Upper lobe of left lung (tissue), 4 donors: ENCODE measurements around the gene EPHB2.

Experiments
- EP300 ChIP-seq, 4 donors: sonication (generic); formaldehyde crosslinking; IDR thresholded peaks; one replicate each; pipeline ENCODE4 v1.5.1; 2017; ENCODE audit warnings: antibody characterized with exemption in 4 of 4, control low read depth in 2 of 4
- POLR2A ChIP-seq, 4 donors: fragments of 450-650 bp; IDR thresholded peaks; one replicate each; pipeline ENCODE4 v1.5.1; 2016 to 2017; ENCODE audit warnings: antibody characterized with exemption in 4 of 4, mild to moderate bottlenecking in 2 of 4
- TF ChIP-seq, protein P1 (sequence below), 6 experiments: fragments of 450-650 bp in 4 of 6; fragments of 200-600 bp in 2 of 6; sonication (generic) in 2 of 6; IDR thresholded peaks; one replicate each; pipeline ENCODE4 v1.5.1; 2016 to 2019; ENCODE audit warnings: antibody characterized with exemption in 6 of 6

DNA sequence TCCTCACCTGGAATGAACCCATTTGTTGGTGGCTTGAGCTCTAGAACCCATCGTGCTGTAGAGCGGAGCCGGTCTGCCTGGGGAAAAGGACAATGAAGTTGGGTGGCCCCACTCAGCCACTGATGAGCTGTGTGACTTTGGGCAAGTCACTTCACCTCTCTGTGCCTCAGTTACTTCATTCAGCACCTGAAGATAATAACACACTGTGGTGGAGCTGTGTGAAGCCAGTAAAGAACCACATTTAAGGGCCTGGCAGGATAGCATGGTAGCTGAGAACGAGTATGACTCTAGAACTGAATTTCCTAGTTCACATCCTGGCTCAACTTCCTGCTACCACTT, 37.1 kb downstream of the EPHB2 start:
- TF ChIP-seq, protein P1, sequence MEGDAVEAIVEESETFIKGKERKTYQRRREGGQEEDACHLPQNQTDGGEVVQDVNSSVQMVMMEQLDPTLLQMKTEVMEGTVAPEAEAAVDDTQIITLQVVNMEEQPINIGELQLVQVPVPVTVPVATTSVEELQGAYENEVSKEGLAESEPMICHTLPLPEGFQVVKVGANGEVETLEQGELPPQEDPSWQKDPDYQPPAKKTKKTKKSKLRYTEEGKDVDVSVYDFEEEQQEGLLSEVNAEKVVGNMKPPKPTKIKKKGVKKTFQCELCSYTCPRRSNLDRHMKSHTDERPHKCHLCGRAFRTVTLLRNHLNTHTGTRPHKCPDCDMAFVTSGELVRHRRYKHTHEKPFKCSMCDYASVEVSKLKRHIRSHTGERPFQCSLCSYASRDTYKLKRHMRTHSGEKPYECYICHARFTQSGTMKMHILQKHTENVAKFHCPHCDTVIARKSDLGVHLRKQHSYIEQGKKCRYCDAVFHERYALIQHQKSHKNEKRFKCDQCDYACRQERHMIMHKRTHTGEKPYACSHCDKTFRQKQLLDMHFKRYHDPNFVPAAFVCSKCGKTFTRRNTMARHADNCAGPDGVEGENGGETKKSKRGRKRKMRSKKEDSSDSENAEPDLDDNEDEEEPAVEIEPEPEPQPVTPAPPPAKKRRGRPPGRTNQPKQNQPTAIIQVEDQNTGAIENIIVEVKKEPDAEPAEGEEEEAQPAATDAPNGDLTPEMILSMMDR (IDR thresholded peaks at IDR 0.05): no peak
- no peak for TF ChIP-seq EP300 (IDR thresholded peaks at IDR 0.05)
- no peak for TF ChIP-seq POLR2A (IDR thresholded peaks at IDR 0.05)
